BLaER1 treated with 17β-estradiol and CSF1 and Interleukin-3, amounts not matched to agents 10 nM and 100 nM (cell line): ENCODE measurements around the gene IMMP2L.
"Not testable (repeated sequence)": the region's sequence is repeated elsewhere in the genome, so short reads cannot be mapped to it uniquely, and the experiment has no call there.

Experiments used
- H3K27ac ChIP-seq, 11 experiments: shearing (Covaris generic); formaldehyde crosslinking; 2 replicates each; pipeline ENCODE4 v1.8.1; 2022
- H3K27me3 ChIP-seq, 11 experiments: shearing (Covaris generic); formaldehyde crosslinking; 2 replicates each; pipeline ENCODE4 v1.8.1; 2022
- H3K36me3 ChIP-seq, 11 experiments: shearing (Covaris generic); formaldehyde crosslinking; 2 replicates each; pipeline ENCODE4 v1.8.1; 2022
- H3K4me1 ChIP-seq, 10 experiments: shearing (Covaris generic); formaldehyde crosslinking; 2 replicates each; pipeline ENCODE4 v1.8.1; 2022
- H3K4me2 ChIP-seq, 11 experiments: shearing (Covaris generic); formaldehyde crosslinking; 2 replicates each; pipeline ENCODE4 v1.8.1; 2022
- H3K4me3 ChIP-seq, 10 experiments: shearing (Covaris generic); formaldehyde crosslinking; 2 replicates each; pipeline ENCODE4 v1.8.1; 2022
- H3K9ac ChIP-seq, 11 experiments: shearing (Covaris generic); formaldehyde crosslinking; 2 replicates each; pipeline ENCODE4 v1.8.1; 2022
- H3K9me3 ChIP-seq, 11 experiments: shearing (Covaris generic); formaldehyde crosslinking; replicated peaks in 1 of 11; 2 replicates each; pipeline ENCODE4 v1.8.1; 2022
- H4K20me1 ChIP-seq, 11 experiments: shearing (Covaris generic); formaldehyde crosslinking; 2 replicates each; pipeline ENCODE4 v1.8.1; 2022
- Cebpa-rat ChIP-seq, 11 experiments: shearing (Covaris generic); IDR thresholded peaks; 2 replicates each; pipeline ENCODE4 v1.8.1; 2022

The IMMP2L gene

DNA sequence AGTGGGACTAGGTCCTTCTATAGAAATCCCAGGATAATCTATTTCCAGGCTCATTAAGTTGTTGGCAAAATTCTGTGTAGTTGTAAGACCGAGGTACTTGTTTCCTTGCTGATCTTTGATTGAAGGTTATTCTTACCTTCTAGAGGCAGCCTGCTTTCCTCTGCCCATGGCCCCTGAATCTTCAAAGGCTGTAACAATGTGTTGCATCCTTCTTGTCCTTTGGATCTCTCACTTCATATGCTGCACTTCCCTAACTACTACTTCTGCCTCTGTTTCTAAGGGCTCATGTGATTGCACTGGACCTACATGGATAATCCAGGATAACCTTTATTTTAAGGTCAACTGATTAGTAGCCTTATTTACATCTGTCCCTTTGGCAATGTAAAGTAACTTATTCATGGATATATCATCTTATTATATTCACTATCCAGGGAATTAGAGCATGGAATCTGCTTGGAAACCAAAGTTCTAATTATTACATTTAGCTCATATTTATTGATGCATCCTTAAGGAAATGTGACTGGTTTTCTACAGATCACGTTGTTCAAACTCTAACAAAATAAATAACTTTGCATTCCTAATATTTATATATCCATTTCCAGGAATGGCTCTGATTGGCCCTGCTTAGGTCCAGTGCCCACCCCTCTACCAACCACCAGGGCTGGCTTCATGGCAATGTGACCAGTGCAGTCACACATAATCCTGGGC, 85.6 kb downstream of the IMMP2L start:
- no peak overlapping the region for H3K4me3 ChIP-seq
- no peaks in the 10 kb centered on the region for H4K20me1 ChIP-seq
- no peak overlapping the region for H3K9ac ChIP-seq
- no peaks in the 10 kb centered on the region for H3K4me1 ChIP-seq
- H3K27ac ChIP-seq = no peak overlapping the region
- no peak overlapping the region for H3K4me2 ChIP-seq
- H3K36me3 ChIP-seq = no peaks in the 10 kb centered on the region; a peak in 1 of 22 replicates
- no peaks in the 10 kb centered on the region for H3K27me3 ChIP-seq
- H3K9me3 ChIP-seq = peaks cover 0 to 10% (median 2%) of the 10 kb centered on the region in 11 experiments; a peak in 6 of 22 replicates
- no peak for TF ChIP-seq Cebpa-rat (IDR thresholded peaks at IDR 0.05)

DNA sequence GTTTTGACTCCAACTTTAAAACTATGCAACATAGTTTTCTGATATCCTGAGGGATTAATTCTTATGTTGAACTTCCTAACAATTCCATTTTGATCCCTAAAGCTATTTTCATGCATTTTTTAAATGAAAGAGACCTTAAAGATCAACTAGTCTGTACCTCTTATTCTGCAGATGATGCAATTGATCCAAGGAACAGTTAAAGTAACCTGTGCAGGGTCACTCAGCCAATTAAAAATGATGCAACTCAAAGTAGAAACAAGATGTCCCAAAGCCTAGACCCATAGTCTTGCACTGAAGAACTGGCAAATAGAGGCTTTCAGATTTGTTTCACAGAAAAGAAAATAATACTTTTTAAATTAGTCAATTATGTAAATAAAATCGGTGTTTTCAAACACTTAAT, 86.3 kb downstream of the IMMP2L start:
- Histone ChIP-seq H3K9me3 (peaks cover 0 to 15% (median 9%) of the 10 kb centered on the region in 11 experiments; a peak in 11 of 22 replicates), H3K36me3 (no peaks in the 10 kb centered on the region; a peak in 2 of 22 replicates), H3K27me3 (no peaks in the 10 kb centered on the region), H3K4me3 (no peak overlapping the region), H4K20me1 (no peaks in the 10 kb centered on the region), H3K4me2 (no peak overlapping the region), H3K27ac (no peak overlapping the region), H3K9ac (no peak overlapping the region), H3K4me1 (no peaks in the 10 kb centered on the region)
- TF ChIP-seq Cebpa-rat (IDR thresholded peaks at IDR 0.05) = no peak

DNA sequence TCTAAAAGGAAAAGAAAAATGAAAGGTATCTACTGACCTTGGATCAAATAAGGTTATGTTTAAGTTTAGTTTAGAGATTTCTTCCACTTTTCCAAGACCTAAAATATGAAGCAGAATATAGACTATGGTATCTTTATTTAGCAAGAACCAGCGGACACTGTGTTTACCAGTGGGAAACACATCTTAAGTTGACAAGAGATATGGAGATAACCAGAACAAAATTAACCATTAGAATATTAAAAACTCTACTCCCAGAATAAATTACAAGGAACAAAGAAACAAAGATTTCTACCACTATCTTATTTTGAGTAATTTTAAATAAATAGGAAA, 86.9 kb downstream of the IMMP2L start:
- H3K9me3 ChIP-seq = peaks cover 0 to 15% (median 11%) of the 10 kb centered on the region in 11 experiments; a peak in 11 of 22 replicates
- H3K27me3 ChIP-seq = no peaks in the 10 kb centered on the region
- H3K9ac ChIP-seq = no peak overlapping the region
- no peaks in the 10 kb centered on the region; a peak in 2 of 22 replicates for H3K36me3 ChIP-seq
- no peak overlapping the region for H3K4me2 ChIP-seq
- no peak for TF ChIP-seq Cebpa-rat (IDR thresholded peaks at IDR 0.05)
- H4K20me1 ChIP-seq = no peaks in the 10 kb centered on the region
- H3K4me3 ChIP-seq = no peak overlapping the region
- H3K4me1 ChIP-seq = no peaks in the 10 kb centered on the region
- no peak overlapping the region for H3K27ac ChIP-seq

DNA sequence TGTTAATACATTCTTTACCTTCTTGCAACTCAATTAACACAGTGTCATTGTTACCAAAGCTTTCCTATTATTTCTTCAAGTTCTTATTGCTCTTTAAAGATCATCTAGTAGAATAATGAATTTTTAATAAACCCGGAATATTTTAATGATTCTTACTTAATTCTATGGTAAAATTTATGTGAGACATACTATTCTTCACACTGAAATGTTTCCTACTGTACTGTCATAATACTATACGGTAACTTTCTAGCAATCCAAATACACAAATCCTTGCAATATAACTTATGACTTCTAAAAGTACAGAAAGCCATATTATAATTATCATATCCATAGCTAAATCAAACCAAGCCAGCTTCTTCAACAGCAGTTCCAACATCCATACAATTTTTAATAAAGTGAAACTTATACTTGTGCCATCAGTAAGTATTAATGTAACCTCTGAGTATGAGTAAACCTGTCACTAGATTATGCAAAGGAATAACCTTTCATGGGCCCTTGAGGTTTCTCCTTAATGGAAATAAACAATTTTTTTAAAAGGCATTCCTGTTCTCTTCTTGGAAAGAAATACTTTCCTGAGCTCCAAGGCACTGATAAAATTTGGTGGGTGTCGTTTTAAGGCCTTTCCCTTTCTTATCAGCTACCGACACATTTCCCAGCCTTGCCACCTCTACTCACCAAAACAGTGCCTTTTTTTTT, 87.4 kb downstream of the IMMP2L start:
- H3K9me3 ChIP-seq = peaks cover 0 to 15% (median 11%) of the 10 kb centered on the region in 11 experiments; a peak in 11 of 22 replicates
- H3K4me2 ChIP-seq = no peak overlapping the region
- no peaks in the 10 kb centered on the region for H4K20me1 ChIP-seq
- no peaks in the 10 kb centered on the region for H3K27me3 ChIP-seq
- no peak overlapping the region for H3K9ac ChIP-seq
- H3K27ac ChIP-seq = no peak overlapping the region
- H3K4me3 ChIP-seq = no peak overlapping the region
- no peak for TF ChIP-seq Cebpa-rat (IDR thresholded peaks at IDR 0.05)
- H3K4me1 ChIP-seq = no peaks in the 10 kb centered on the region
- H3K36me3 ChIP-seq = no peaks in the 10 kb centered on the region; a peak in 2 of 22 replicates

DNA sequence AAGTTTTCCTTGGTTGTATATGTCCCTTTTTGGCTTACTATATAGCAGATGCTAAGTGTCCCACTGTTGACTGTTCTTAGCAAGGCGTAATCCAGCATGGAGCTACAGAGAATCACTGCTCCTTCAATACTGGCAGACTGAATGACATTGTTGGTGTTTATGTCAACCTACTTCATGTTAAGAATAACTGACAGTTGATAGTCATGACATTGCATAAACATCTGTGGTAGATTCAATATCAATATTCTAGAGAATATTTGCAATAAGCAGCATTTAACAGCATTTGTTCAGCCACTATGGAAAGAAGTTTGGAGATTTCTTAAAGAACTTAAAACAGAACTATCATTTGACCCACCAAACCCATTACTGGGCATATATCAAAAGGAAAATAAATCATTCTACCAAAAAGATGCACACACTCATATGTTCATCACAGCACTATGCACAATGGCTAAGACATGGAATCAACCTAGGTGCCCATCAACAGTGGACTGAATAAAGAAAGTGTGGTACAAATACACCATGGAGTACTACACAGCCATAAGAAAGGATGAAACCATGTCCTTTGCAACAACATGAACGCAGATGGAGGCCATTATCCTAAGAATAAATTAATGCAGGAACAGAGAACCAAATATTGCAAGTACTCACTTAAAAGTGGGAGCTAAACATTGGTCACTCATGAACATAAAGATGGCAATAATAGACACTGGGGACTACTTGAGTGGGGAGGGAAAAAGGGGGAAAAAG, 88.7 kb downstream of the IMMP2L start:
- Histone ChIP-seq H3K36me3 (no peaks in the 10 kb centered on the region; a peak in 2 of 22 replicates), H3K4me1 (no peaks in the 10 kb centered on the region), H3K27me3 (no peaks in the 10 kb centered on the region), H3K9ac (no peak overlapping the region), H4K20me1 (no peaks in the 10 kb centered on the region), H3K9me3 (peaks cover 3 to 20% (median 10%) of the 10 kb centered on the region in 11 experiments; a peak in 13 of 22 replicates), H3K4me2 (no peak overlapping the region), H3K27ac (no peak overlapping the region), H3K4me3 (no peak overlapping the region)
- TF ChIP-seq Cebpa-rat (IDR thresholded peaks at IDR 0.05) = no peak

DNA sequence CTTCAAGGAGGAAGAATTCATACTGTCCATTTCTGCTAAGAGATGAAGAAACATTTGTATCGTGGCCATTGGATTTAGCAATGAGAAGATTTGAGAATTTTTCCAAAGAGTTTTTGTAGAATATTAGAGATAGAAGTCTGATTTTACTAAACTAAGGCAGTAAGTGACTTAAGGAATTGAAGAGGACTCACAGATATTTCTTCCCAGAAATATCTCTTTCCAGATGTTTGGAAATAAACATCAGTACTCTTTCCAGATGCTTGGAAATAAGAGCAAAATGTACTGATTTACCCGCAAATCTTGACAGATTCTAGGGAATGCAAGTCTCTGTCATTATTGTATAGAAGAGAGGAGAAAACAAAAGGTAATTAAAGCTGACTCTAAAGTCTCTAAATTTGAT, 91.3 kb downstream of the IMMP2L start:
- Histone ChIP-seq H3K9ac (no peak overlapping the region), H3K9me3 (peaks cover 3 to 23% (median 8%) of the 10 kb centered on the region in 11 experiments; a peak in 13 of 22 replicates), H3K4me3 (no peak overlapping the region), H4K20me1 (no peaks in the 10 kb centered on the region), H3K27ac (no peak overlapping the region), H3K27me3 (no peaks in the 10 kb centered on the region), H3K4me1 (no peaks in the 10 kb centered on the region), H3K4me2 (no peak overlapping the region), H3K36me3 (no peaks in the 10 kb centered on the region; a peak in 1 of 22 replicates)
- TF ChIP-seq Cebpa-rat (IDR thresholded peaks at IDR 0.05) = no peak

DNA sequence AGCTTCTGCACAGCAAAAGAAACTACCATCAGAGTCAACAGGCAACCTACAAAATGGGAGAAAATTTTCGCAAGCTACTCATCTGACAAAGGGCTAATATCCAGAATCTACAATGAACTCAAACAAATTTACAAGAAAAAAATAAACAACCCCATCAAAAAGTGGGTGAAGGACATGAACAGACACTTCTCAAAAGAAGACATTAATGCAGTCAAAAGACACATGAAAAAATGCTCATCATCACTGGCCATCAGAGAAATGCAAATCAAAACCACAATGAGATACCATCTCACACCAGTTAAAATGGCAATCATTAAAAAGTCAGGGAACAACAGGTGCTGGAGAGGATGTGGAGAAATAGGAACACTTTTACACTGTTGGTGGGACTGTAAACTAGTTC, 92.4 kb downstream of the IMMP2L start:
- not testable (repeated sequence) for H3K4me3 ChIP-seq, H3K27me3 ChIP-seq, H3K9ac ChIP-seq, H3K4me1 ChIP-seq, H3K27ac ChIP-seq, H4K20me1 ChIP-seq, H3K4me2 ChIP-seq, H3K36me3 ChIP-seq
- peaks cover 3 to 23% (median 10%) of the 10 kb centered on the region in 11 experiments; a peak in 13 of 22 replicates for H3K9me3 ChIP-seq

DNA sequence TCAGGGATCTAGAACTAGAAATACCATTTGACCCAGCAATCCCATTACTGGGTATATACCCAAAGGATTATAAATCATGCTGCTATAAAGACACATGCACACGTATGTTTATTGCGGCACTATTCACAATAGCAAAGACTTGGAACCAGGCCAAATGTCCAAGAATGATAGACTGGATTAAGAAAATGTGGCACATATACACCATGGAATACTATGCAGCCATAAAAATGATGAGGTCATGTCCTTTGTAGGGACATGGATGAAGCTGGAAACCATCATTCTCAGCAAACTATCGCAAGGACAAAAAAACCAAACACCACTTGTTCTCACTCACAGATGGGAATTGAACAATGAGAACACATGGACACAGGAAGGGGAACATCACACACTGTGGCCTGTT, 96.5 kb downstream of the IMMP2L start:
- not testable (repeated sequence) for H3K4me2 ChIP-seq, H3K27ac ChIP-seq, H3K9ac ChIP-seq, H3K27me3 ChIP-seq, H3K4me1 ChIP-seq, H3K36me3 ChIP-seq, H3K4me3 ChIP-seq, H4K20me1 ChIP-seq
- H3K9me3 ChIP-seq = peaks cover 0 to 11% (median 4%) of the 10 kb centered on the region in 11 experiments; a peak in 11 of 22 replicates

DNA sequence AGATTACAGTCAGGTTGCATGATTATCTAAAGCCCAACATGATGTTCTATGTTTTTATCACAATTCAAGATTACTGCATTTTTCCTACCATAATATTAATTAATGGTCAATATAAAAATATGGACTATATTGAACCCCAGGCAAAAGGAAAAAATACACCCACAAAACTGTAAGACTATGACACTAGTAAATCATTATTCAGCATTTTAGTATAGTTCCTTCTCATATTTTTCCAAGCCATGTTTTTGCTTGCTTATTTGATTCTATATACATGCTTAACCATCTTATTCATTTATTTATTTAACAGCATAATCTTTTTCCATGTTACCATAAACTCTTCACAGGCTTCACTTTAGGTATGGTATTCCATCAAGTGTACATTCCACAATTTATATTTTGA, 101.6 kb downstream of the IMMP2L start:
- Histone ChIP-seq H3K9ac (no peak overlapping the region), H4K20me1 (no peaks in the 10 kb centered on the region; a peak in 1 of 22 replicates), H3K27me3 (no peaks in the 10 kb centered on the region), H3K4me3 (no peak overlapping the region), H3K4me1 (no peaks in the 10 kb centered on the region), H3K9me3 (no peaks in the 10 kb centered on the region), H3K36me3 (no peaks in the 10 kb centered on the region), H3K27ac (no peak overlapping the region), H3K4me2 (no peak overlapping the region)
- no peak for TF ChIP-seq Cebpa-rat (IDR thresholded peaks at IDR 0.05)
